OCI-LY3 (cell line): Measurements from ENCODE around the gene MPPED1.

Experiments used
- H2AFZ ChIP-seq: fragments of 200-600, 300-600 bp; shearing (Covaris generic); 2 replicates; pipeline ENCODE4 v1.6.0; 2014; ENCODE audit warnings: antibody characterized with exemption, low read depth, low read length
- H3K27ac ChIP-seq: fragments of 200-600, 300-600 bp; sonication (generic); 2 replicates; pipeline ENCODE4 v1.5.1; 2014; ENCODE audit warnings: mild to moderate bottlenecking, low read length, moderate library complexity, mixed read lengths
- H3K27me3 ChIP-seq: fragments of 200-600, 300-600 bp; sonication (generic); 2 replicates; pipeline ENCODE4 v1.6.1; 2014; ENCODE audit warnings: low read depth, low read length, mixed read lengths
- H3K36me3 ChIP-seq: fragments of 200-600, 300-600 bp; sonication (generic); replicated peaks from 2 replicates; pipeline ENCODE3; 2014; ENCODE audit warnings: low read depth, low read length, mixed read lengths
- H3K4me1 ChIP-seq: fragments of 300-600, 200-600 bp; sonication (generic); 2 replicates; pipeline ENCODE4 v1.6.1; 2014; ENCODE audit warnings: low read length, mixed read lengths
- H3K4me2 ChIP-seq: fragments of 200-600, 300-600 bp; sonication (generic); 2 replicates; pipeline ENCODE4 v1.6.1; 2014; ENCODE audit warnings: low read length, mixed read lengths
- H3K4me3 ChIP-seq: fragments of 300-600, 200-600 bp; sonication (generic); 2 replicates; pipeline ENCODE4 v1.5.1; 2014; ENCODE audit warnings: antibody characterized with exemption, mild to moderate bottlenecking, low read length, moderate library complexity
- H3K79me2 ChIP-seq: fragments of 300-600, 200-600 bp; shearing (Covaris generic); 2 replicates; pipeline ENCODE4 v1.6.1; 2014; ENCODE audit warnings: mild to moderate bottlenecking, low read length, mixed read lengths
- H3K9ac ChIP-seq: fragments of 300-600, 200-600 bp; shearing (Covaris generic); 2 replicates; pipeline ENCODE4 v1.6.0; 2014; ENCODE audit warnings: mild to moderate bottlenecking, low read length, moderate library complexity
- H3K9me3 ChIP-seq: fragments of 200-600, 300-600 bp; shearing (Covaris generic); 2 replicates; pipeline ENCODE4 v1.6.1; 2014; ENCODE audit warnings: low read length, mixed read lengths; ENCODE audit not compliant: insufficient read depth
- H4K20me1 ChIP-seq: fragments of 200-600, 300-600 bp; sonication (generic); 2 replicates; pipeline ENCODE4 v1.6.1; 2016; ENCODE audit warnings: low read length, mixed read lengths; ENCODE audit not compliant: insufficient read depth
- EZH2phosphoT487 ChIP-seq: fragments of 200-600 bp; shearing (Covaris generic); IDR thresholded peaks from 2 replicates; pipeline ENCODE4 v1.6.1; 2018; ENCODE audit warnings: antibody characterized with exemption, mixed run types, low read depth
- TF ChIP-seq, protein P1 (sequence below): fragments of 200-600, 300-600 bp; sonication (generic); IDR thresholded peaks from 2 replicates; pipeline ENCODE4 v1.5.1; 2014; ENCODE audit warnings: antibody characterized with exemption, low read length, low read depth

MPPED1 gene

GRCh38 chr22:43529461-43529860 is 117.6 kb downstream of the MPPED1 start:
- no peak overlapping the region for H3K4me3 ChIP-seq
- no peak for TF ChIP-seq EZH2phosphoT487
- TF ChIP-seq, protein P1, sequence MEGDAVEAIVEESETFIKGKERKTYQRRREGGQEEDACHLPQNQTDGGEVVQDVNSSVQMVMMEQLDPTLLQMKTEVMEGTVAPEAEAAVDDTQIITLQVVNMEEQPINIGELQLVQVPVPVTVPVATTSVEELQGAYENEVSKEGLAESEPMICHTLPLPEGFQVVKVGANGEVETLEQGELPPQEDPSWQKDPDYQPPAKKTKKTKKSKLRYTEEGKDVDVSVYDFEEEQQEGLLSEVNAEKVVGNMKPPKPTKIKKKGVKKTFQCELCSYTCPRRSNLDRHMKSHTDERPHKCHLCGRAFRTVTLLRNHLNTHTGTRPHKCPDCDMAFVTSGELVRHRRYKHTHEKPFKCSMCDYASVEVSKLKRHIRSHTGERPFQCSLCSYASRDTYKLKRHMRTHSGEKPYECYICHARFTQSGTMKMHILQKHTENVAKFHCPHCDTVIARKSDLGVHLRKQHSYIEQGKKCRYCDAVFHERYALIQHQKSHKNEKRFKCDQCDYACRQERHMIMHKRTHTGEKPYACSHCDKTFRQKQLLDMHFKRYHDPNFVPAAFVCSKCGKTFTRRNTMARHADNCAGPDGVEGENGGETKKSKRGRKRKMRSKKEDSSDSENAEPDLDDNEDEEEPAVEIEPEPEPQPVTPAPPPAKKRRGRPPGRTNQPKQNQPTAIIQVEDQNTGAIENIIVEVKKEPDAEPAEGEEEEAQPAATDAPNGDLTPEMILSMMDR: no peak
- no peaks in the 10 kb centered on the region for H4K20me1 ChIP-seq
- no peak overlapping the region for H3K4me2 ChIP-seq
- H3K27ac ChIP-seq: no peak overlapping the region
- peaks cover 13% of the 10 kb centered on the region; the same call in 1 of the 2 replicates for H3K27me3 ChIP-seq
- no peak overlapping the region for H2AFZ ChIP-seq
- H3K36me3 ChIP-seq: no peaks in the 10 kb centered on the region
- H3K79me2 ChIP-seq: no peaks in the 10 kb centered on the region
- no peaks in the 10 kb centered on the region for H3K4me1 ChIP-seq
- H3K9me3 ChIP-seq: no peaks in the 10 kb centered on the region
- H3K9ac ChIP-seq: no peak overlapping the region

GRCh38 chr22:43529934-43530333 is 118.1 kb downstream of the MPPED1 start:
- Histone ChIP-seq H3K9me3 (no peaks in the 10 kb centered on the region), H4K20me1 (no peaks in the 10 kb centered on the region), H3K4me2 (no peak overlapping the region), H3K79me2 (no peaks in the 10 kb centered on the region), H3K36me3 (no peaks in the 10 kb centered on the region), H3K4me1 (no peaks in the 10 kb centered on the region), H3K27ac (no peak overlapping the region), H3K9ac (no peak overlapping the region), H3K27me3 (peaks cover 18% of the 10 kb centered on the region; the same call in 1 of the 2 replicates), H2AFZ (no peak overlapping the region), H3K4me3 (no peak overlapping the region)
- no peak for TF ChIP-seq EZH2phosphoT487
- TF ChIP-seq, protein P1: no peak

DNA sequence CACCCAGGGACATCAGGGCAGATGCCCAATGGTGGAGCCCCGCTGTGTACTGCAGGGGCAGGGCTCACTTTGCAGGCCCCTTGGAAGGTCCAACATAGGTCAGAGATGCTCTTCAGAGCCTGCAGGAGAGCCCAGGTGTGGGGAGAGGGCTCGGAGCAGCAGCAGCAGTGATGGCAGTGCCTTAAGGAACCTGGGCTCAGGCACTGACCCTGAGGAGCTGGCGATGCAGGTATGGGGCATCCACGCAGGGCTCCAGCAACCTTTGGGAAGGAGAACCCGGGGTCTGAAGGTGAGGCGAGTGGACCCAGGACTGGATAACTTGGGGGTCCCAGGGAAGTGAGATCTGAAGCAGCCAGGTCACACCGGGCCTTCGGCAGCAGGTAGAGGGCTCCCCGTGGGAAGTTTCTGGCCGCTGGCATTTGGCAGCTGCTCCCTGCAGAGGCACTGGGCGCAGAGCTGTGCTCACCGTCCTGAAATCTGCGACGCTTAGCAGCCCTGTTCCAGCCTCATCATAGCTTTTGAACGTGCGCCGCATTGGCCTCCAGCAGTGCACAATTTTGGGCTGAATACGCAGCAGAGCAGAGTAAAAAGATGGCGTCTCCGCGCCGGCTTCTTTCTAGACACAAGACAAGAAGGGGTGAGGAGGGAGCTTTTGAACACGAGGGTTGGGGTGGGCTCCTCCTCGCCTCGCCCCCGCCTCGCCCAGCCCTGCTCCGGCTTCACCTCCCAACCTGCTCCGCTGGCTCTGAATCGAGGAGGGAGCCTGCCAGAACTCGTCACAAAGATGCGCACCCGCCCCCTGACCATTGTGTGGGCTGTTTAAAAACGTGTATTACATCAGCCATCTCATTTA is 118.8 kb downstream of the MPPED1 start:
- TF ChIP-seq, protein P1: no peak
- no peak for TF ChIP-seq EZH2phosphoT487
- H4K20me1 ChIP-seq: no peaks in the 10 kb centered on the region

GRCh38 chr22:43531651-43532050 is 119.8 kb downstream of the MPPED1 start:
- Histone ChIP-seq H3K4me3 (no peak overlapping the region), H3K4me2 (no peak overlapping the region), H3K4me1 (no peaks in the 10 kb centered on the region), H3K79me2 (no peaks in the 10 kb centered on the region), H3K9ac (no peak overlapping the region), H3K36me3 (no peaks in the 10 kb centered on the region), H3K27me3 (peaks cover 21% of the 10 kb centered on the region), H3K27ac (no peak overlapping the region), H2AFZ (no peak overlapping the region), H4K20me1 (no peaks in the 10 kb centered on the region), H3K9me3 (no peaks in the 10 kb centered on the region)
- TF ChIP-seq, protein P1: no peak
- TF ChIP-seq EZH2phosphoT487: no peak

More for the DNA sequence above, 118.8 kb downstream of the MPPED1 start:
- H3K79me2 ChIP-seq: no peaks in the 10 kb centered on the region
- peaks cover 22% of the 10 kb centered on the region; the same call in 1 of the 2 replicates for H3K27me3 ChIP-seq
- H3K9ac ChIP-seq: no peak overlapping the region
- H3K9me3 ChIP-seq: no peaks in the 10 kb centered on the region
- no peak overlapping the region for H3K4me2 ChIP-seq
- no peaks in the 10 kb centered on the region for H3K36me3 ChIP-seq
- no peak overlapping the region for H3K27ac ChIP-seq
- H3K4me3 ChIP-seq: no peak overlapping the region
- H3K4me1 ChIP-seq: no peaks in the 10 kb centered on the region
- H2AFZ ChIP-seq: no peak overlapping the region
